NCI-H526 treated with DMSO at 0.1 percent for 48 hours (cell line): ENCODE measurements around the gene SERPINB6.
"Not testable (repeated sequence)": the region's sequence is repeated elsewhere in the genome, so short reads cannot be mapped to it uniquely, and the experiment has no call there.

Source experiments
- DNase-seq: peaks from one replicate; lab custom pipeline; 2025; lab: John Stamatoyannopoulos, UW

The SERPINB6 gene

DNA sequence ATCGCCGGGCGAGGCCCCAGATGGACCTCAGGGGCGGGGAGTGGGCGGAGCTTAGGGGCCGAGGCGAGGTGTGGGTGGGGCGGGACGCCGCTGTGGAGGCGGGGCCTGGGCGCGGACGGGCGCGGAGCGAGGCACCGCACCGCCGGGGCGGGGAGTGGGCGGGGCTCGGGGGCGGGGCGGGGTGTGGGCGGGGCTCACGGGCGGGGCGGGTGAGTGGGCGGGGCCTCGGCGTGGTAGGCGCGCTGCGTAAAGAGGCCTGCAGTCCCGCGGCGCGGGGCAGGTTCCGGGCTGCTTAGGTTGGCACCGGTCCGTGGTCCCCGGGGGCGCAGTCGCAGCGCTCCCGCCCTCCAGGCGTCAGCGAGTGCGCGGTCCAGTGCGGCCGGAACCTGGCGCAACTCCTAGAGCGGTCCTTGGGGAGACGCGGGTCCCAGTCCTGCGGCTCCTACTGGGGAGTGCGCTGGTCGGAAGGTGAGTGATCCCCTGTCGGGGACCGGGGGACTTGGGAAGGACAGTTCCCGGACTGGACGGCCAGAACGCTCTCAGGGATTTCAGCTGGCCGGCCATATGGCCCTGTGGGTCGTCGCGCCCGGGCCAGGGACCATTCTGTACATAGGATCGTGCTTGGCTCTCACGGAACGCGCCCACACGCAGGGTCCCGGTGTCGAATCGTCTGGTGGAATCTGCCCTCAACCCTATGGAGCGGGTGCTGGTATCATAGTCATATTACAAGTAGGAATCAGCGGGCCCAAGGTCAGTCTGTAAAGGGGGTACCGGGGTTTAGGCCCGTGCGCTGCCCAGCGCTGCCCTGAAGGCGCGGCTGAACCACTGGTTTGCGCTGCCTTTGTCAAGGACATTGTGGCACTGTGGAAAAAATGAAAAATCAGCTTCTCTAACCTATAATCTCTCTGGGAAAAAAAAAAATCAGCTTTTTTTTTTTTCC is 28.5 kb upstream of the SERPINB6 start, which contains the start of gene NQO2:
NQO2 (plus strand) TSS at position 277 of the 940 bp plus-strand sequence. CDS start 6,659 bp downstream, outside the sequence.
- DNase-seq: peak; percentile 77

DNA sequence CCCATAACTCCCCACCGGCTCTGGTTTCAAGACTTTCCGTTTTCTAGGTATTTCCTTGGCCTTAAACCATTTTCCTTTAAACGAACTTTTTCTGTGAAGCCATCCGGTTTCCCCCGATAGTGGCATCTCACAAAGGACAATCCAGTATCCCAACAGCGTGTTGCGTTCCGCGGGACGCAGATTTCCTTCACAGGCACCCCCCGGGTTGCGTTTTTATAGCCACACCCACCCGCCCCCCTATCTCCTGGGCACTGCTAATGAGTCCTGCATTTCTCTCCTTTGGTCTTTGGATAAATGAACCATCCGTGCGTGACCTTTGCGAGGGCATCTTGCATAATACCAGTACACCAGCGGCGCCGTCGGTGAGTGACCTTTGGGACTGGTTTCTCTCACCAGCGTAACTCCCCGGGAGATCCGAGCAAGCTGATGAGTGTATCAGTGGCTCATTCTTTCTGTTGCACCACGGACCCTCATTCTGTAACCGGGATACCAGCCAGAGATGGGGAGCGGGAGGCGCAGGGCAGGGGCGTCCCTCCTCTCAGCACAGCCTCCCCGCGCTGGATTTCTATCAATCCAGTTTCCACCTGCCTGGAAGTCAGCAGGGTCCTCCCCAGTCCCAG is 27.7 kb upstream of the SERPINB6 start:
- DNase-seq: peak; percentile 77

DNA sequence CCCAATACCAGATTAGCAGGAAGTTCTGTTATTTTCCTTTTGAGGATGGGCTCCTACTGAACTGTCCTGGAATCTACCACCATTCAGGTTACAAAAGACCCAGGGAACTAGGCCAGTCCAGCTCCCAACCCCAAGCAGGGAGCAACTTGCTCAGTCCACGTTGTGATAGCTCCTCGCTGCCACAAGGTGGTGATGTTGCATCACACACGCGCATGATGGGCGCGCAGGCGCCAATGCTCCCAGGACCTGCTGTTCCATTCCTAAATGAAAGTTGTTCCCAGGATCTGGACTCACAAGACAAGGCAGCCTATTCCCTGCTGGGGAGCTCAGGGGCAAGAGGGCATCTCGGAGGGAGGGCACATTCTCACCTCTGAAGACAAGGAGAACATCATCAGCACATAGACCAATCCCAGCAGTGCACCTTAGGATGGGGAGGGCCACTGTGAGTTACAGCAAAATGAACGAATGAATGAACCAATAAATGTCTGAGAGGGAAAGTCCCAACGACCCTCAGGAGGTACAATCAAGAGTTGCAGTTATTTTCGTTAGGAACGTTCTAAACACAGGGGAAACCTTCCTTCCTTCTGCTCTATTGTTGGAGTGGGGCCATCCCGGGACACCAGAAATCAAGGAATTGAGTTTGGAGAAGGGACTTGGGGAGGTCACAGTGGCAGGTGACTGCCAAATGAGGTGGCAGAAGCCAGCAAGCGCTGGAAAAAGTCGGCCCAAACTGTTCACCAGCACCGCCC is 27.1 kb upstream of the SERPINB6 start:
- not testable (repeated sequence) for DNase-seq

DNA sequence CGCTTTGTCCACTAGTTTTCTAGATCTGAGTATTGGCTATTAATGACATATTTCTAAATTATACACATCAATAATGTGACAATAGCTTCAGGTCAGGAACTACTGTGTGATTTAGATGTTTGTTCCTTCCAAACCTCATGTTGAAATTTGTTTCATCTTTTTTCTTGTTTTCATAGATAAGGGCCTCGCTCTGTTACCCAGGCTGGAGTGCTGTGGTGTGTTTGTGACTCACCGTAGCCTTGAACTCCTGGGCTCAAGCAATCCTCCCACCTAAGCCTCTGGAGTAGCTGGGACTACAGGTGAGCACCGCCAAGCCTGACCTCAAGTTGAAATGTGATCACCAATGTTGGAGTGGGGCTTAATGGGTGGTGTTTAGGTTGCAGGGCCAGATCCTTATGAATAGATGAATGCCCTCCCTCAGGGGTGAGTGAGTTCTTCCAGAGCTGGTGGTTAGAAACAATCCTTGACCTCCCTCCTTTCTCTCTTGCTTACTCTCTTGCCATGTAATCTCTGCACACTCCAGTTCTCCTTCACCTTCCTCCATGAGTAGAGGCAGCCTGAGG is 22.5 kb upstream of the SERPINB6 start:
- no peak for DNase-seq

DNA sequence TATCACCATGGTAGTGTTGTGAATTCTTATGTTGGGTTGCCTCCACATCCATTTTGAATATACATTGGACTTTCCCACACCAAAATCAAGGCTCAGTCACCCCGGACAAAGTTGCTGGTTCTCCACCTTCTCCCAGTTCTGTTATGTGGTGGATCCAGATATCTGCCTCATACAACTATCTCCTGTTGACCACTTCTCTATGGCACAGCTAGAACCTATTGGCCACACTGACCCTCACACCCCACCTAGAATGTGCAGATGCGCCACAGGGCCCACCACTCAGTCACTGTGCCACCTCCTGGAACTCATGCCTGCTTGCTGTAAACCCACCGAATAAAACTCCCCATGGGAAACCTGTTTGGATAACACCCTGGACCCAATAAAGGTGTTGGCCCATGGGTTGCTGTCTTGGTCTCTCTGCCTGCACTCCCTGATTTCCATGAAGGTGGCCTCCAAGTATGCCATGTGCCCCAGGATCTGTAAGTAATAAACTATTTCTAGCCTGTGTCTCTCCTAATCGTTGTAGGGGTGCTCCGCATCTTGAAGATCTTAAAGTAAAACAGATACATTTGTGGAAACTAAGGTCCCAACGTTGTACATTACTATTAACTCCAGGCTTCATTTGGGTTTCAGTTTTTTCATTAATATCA is 21.1 kb upstream of the SERPINB6 start:
- no peak for DNase-seq

- DNase-seq: peak; percentile 53
These were observed 19.7 kb upstream of the SERPINB6 start for GRCh38 chr6:2990932-2991506.

DNA sequence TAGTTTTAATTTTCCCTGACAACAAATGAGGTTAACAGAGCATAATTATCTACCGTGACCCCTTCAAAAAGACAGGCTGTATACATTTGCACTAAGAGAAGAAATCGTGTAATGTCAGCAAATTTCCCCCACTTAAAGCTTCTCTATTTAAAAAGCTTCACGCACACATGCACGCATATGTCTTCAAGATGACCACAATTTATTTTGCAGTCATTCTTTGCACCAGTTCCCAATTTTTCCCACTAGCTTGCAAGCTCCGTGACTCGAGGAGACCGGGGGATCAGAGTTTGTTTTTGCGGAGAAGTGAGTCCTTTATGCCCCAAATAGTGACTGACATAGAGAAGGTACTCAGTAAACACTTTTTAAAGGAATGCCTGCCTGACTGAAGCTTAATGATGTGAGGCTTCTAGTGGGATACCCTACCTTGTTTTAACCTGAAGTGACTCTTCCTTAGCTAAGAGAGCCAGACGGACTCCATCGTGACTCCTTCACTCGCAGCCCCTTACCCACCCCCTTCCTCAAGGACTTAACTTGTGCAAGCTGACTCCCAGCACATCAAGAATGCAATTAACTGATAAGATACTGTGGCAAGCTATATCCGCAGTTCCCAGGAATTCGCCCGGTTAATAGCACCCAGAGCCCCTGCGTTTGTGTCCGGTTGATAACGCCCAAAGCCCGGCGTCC is 19.0 kb upstream of the SERPINB6 start:
- DNase-seq: peak; percentile 46

- peak; percentile 97 for DNase-seq
These were observed 18.2 kb upstream of the SERPINB6 start for GRCh38 chr6:2989332-2990247.

- DNase-seq: peak; percentile 80
These were observed 17.3 kb upstream of the SERPINB6 start for GRCh38 chr6:2988426-2989331.

- DNase-seq: no peak
These were observed 16.7 kb upstream of the SERPINB6 start for GRCh38 chr6:2988094-2988425.

- DNase-seq: no peak
These were observed 15.4 kb upstream of the SERPINB6 start for GRCh38 chr6:2986722-2987221.

DNA sequence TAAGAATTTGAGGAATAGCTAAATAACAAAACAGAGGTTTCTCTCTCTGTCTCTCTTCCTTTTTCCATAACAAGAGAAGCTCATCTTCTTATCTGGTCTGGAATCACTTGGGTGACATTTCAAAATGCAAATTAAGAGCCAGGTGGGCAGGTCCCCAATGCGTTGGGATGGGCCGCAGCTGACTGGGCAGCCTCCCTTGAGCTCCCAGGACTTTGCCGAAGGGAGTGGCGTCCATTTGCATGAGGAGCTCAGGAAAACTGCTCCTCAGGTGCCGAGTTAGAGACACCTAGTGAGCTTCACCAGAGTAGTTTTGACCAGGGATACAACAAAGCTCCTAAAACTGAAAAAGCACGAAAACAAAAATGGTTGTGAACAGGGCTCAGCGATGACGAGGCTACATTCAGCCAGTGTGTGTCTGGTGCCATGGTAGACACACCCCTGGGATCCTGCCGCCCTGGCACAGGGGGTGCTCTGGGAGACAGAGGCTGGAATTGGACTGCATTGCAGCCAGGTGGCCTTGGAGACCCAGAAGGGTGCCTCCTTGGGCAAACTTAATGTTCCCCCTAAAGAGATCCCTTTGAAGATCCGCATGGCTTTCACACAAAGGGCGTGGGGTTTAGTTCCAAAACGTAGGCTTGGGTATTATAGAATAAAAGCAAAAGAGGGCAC is 13.5 kb upstream of the SERPINB6 start:
- DNase-seq: peak; percentile 92

GRCh38 chr6:2982426-2983117 is 11.2 kb upstream of the SERPINB6 start:
- DNase-seq: no peak

- no peak for DNase-seq
These were observed 9.1 kb upstream of the SERPINB6 start for GRCh38 chr6:2980465-2980855.

GRCh38 chr6:2979819-2980464 is 8.6 kb upstream of the SERPINB6 start:
- DNase-seq: no peak

DNA sequence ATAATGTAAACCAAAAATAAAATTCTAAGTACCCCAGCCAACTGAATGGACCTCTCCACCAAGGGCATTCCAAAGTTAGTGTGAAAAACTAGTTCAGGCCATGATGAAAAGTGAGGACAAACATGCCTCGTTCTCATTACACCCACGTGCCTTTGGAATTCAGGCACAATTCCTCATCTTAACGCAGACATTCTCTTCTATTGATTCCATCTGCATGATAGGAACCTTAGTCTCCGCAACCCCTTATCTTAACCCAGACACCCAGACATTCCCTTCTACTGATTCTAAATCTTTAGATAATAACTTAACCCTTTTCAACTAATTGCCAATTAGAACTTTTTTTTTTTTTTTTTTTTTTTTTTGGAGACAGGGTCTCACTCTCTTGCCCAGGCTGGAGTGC is 7.6 kb upstream of the SERPINB6 start:
- no peak for DNase-seq
